Urothelium cell line (cell line): ENCODE results near the gene NUDT1.

Source experiments
- DNase-seq: peaks from one replicate; pipeline ENCODE4 v3.0.0; 2011; ENCODE audit warnings: low spot score, mixed read lengths
- FAIRE-seq: peaks from 2 replicates; lab custom pipeline; 2011; peaks lifted over from hg19 to GRCh38; lab: Jason Lieb, UNC

Gene NUDT1

GRCh38 chr7:2204446-2204845, 37.6 kb upstream of the NUDT1 start:
- DNase-seq (no peak), FAIRE-seq (no peak)

DNA sequence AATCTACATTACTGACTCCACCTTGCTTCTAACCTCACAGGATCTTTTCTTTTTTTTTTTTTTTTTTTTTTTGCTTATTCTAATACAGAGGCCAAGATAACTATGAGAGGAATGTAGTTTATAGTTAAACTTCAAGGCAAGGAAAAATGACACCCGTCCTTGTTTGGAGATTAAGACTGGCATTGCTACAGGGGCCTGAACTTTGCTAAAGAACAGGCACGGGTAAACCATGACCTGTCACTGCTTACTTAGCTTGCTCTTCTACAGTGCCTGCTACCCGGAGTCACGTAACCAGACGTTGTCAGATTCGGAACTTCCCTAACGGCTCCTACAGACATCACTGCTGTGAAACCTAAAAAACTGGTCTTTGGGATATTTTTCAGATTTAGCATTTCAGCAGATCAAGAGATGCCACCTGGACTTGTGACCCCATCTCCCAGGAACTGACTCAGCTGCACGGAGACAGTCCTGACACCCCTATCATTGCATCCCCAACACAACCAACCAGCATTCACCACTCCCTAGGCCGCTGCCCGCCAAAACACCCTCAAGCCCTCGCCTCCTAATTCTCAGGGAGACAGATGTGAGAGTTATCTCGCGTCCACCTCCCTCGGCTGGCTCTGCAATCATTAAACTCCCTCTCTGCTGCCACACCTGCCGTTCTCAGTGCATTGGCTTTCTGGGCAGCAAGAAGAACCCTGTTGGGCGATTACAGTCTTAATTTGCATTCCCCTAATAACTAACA, 36.8 kb upstream of the NUDT1 start:
- FAIRE-seq (peak; percentile 68), DNase-seq (no peak)

- FAIRE-seq, result peak; percentile 89
- DNase-seq, result no peak
Measured at GRCh38 chr7:2208712-2209111, 33.3 kb upstream of the NUDT1 start.

DNA sequence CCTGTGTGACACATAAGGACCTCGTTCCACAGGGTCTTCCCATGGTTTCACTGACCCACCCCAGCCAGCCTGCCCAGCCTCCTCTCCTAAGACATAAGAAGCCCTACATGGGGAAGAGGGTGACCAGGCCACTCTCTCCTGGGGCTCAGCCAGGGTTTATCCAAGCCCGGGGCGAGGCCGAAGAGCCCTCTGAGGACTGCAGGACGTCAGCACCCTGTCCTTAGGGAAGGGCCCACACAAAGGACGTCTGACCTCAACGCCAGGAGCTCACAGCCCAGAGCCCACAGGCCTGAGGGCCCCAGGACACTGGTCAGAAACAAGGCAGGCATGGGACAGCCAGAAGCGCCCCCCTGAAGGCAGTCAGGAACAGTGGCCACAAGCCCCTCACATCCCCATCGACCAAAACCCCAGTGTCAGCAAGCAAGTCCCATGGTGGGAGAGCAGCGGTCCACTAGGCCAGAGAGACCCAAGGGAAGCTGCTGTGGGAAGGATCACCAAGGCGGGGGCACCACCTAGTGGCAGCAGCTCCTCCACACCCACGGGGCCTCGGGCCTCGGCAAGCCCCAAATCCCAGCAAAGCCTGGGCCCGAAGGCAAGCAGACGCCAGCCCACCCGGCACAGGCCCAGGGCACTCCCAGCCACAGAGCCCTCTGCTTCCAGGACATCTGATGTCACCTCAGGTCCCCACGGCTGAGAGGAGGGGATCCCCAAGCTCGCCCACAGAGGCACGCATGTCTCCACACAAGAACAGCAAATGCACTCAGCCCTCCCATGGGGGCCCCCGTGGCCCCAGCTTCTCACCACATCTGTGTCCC, 32.7 kb upstream of the NUDT1 start:
- FAIRE-seq (peak; percentile 96), DNase-seq (peak; percentile 81)

GRCh38 chr7:2209961-2210323, 32.1 kb upstream of the NUDT1 start:
- no peak for DNase-seq
- no peak for FAIRE-seq

- DNase-seq, result no peak
- peak; percentile 63 for FAIRE-seq
Measured at GRCh38 chr7:2210551-2211258, 31.3 kb upstream of the NUDT1 start.

- no peak for DNase-seq
- FAIRE-seq, result peak; percentile 32
Measured at GRCh38 chr7:2211259-2211880, 30.7 kb upstream of the NUDT1 start.

GRCh38 chr7:2211926-2212325, 30.1 kb upstream of the NUDT1 start:
- FAIRE-seq (peak; percentile 9), DNase-seq (no peak)

- DNase-seq (no peak), FAIRE-seq (no peak)
Measured at GRCh38 chr7:2212906-2213305, 29.1 kb upstream of the NUDT1 start.

DNA sequence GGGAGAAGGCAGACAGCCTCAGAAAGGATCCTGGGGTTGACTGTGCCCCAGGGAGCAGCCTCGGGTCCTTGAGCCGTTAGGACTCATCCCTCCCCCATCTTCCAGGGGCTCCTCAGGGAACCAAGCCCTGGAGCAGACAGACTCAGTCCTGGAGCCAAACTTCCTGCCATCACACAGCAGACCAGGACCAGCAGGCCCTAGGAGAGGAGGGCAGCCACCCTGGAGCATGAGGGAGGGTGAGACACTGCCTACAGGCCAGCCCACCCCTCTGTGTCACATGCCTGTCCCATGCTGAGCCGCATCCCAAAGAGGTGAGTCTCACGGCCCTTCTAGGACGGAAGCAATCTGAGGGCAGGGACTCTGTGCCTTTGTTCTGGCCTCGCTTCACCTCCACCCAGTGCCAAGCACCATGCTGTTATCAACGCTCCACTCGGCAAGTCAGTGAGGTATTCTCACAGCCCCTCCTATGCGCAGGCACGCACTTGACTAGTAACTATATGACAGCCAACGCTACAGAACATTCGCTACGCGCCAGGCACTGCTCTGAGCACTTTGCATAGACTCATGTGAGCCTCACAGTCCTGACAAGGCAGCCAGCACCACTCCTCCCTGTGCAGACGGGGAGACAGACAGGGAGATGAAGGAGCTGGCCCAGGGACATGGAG, 28.3 kb upstream of the NUDT1 start:
- FAIRE-seq (peak; percentile 96), DNase-seq (no peak)

- no peak for DNase-seq
- FAIRE-seq, result peak; percentile 94
Measured at GRCh38 chr7:2214636-2215035, 27.4 kb upstream of the NUDT1 start.

- DNase-seq (no peak), FAIRE-seq (no peak)
Measured at GRCh38 chr7:2215851-2216250, 26.2 kb upstream of the NUDT1 start.

DNA sequence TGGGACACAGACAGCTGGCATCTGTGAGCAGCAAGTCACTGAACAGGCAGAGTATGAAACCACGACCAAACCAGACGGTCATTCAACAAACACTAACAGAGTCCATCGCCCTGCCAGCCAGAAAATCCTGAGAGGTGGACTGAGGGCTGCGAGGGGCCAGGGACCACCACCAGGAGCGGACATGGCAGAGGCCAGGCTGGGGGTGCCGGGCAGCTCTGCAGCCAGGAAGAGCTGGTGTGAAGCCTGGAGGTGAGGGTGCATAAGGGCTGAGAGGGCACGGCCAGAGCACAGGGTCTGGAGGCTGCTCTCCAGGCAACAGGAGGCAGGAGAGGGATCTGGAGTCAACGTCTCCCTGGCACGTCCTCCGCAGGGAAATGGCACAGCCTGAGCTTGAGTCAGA, 24.8 kb upstream of the NUDT1 start:
- no peak for DNase-seq
- FAIRE-seq, result peak; percentile 50

- DNase-seq (no peak), FAIRE-seq (no peak)
Measured at GRCh38 chr7:2217716-2218443, 24.1 kb upstream of the NUDT1 start.

GRCh38 chr7:2218444-2218785, 23.6 kb upstream of the NUDT1 start:
- FAIRE-seq (no peak), DNase-seq (no peak)

DNA sequence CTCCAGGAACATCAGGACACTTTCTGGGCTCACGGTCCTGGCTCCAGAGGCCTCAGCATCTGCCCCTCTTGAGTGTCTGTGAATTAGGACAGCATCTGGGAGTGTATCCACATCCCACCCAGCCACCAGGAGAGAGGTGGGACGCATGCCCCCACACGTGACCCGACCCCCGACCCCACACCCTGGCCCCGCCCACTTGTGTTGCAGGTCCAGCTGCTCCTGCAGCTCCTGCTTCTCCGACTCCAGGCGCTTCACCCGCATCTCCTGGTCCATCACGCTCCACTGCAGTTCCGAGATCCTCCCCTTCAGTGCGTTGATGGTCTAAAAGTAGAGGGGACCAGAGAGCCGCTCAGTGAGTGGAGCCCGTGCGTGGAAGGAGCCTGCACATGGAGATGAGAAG, 22.9 kb upstream of the NUDT1 start:
- FAIRE-seq, result peak; percentile 85
- no peak for DNase-seq

- DNase-seq (no peak), FAIRE-seq (no peak)
Measured at GRCh38 chr7:2219606-2220005, 22.4 kb upstream of the NUDT1 start.

DNA sequence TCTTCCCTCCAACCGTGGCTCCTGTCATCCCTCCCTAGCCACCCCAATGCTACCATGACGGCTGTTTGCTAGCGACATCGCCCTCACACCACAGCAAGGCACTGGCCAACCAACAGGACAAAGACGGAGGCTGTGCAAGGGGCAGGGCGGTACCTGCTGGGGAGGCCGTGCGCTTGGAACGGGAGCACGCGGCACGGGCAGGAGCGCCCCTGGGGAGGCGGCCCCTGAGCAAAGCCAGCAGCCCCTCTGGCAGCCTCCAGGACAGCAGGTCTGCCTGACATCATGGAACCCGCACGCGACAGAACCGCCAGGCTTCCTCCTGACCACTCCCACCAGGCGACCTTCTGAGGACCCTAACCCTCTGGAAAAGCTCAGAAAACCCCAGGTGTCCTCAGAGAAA, 22.0 kb upstream of the NUDT1 start:
- peak; percentile 59 for FAIRE-seq
- DNase-seq, result no peak

GRCh38 chr7:2220506-2220905, 21.5 kb upstream of the NUDT1 start:
- peak; percentile 42 for FAIRE-seq
- DNase-seq, result no peak

DNA sequence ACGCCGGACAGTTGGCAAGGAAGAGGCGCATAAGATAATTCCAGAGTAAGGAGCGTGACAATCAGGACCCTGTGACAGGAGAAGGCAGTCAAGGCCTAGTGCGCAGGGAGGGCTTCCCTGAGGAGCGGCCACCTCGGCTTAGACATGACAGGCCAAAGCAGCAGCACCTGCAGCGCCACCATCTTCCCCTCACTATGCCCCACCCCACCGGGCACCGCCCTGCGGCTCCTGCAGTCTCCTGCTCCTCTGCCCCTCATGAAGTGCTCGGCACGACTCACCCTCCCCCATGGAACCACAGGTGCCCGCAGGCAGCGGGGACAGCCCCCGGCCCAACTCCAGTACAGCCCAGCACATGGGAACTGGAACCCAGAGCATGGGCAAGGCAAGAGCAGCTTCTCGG, 21.1 kb upstream of the NUDT1 start:
- no peak for FAIRE-seq
- DNase-seq, result no peak
